Ovary (tissue), 3 donors: ENCODE data around the gene RGS19.
"Not testable (repeated sequence)": the region's sequence is repeated elsewhere in the genome, so short reads cannot be mapped to it uniquely, and the experiment has no call there.

Experiments
- EP300 ChIP-seq: sonication (generic); formaldehyde crosslinking; IDR thresholded peaks from one replicate; pipeline ENCODE4 v1.6.1; 2017; ENCODE audit warnings: antibody characterized with exemption
- POLR2A ChIP-seq: fragments of 450-650 bp; IDR thresholded peaks from one replicate; pipeline ENCODE4 v1.6.1; 2017; ENCODE audit warnings: antibody characterized with exemption, mild to moderate bottlenecking, moderate library complexity
- TF ChIP-seq, protein P1 (sequence below), 3 donors: fragments of 450-650 bp in 2 of 3; fragments of 200-600 bp in 1 of 3; IDR thresholded peaks; one replicate each; pipeline versions ENCODE4 v1.5.1 to v1.8.0; 2016 to 2022; ENCODE audit warnings: antibody characterized with exemption in 3 of 3, mild to moderate bottlenecking in 1 of 3
- donor health status: DM: no; HTN: no; CAD: no.

- TF ChIP-seq, protein P1, sequence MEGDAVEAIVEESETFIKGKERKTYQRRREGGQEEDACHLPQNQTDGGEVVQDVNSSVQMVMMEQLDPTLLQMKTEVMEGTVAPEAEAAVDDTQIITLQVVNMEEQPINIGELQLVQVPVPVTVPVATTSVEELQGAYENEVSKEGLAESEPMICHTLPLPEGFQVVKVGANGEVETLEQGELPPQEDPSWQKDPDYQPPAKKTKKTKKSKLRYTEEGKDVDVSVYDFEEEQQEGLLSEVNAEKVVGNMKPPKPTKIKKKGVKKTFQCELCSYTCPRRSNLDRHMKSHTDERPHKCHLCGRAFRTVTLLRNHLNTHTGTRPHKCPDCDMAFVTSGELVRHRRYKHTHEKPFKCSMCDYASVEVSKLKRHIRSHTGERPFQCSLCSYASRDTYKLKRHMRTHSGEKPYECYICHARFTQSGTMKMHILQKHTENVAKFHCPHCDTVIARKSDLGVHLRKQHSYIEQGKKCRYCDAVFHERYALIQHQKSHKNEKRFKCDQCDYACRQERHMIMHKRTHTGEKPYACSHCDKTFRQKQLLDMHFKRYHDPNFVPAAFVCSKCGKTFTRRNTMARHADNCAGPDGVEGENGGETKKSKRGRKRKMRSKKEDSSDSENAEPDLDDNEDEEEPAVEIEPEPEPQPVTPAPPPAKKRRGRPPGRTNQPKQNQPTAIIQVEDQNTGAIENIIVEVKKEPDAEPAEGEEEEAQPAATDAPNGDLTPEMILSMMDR (IDR thresholded peaks at IDR 0.05) = not testable (repeated sequence)
- TF ChIP-seq POLR2A, EP300: not testable (repeated sequence)
Observed at GRCh38 chr20:64123517-64123916, 44.2 kb upstream of the RGS19 start.
